HG02642 (cell line): ENCODE results near the gene EDC4.
"Not testable (repeated sequence)": the region's sequence is repeated elsewhere in the genome, so short reads cannot be mapped to it uniquely, and the experiment has no call there.

Source experiments
- ATAC-seq: cut with Tn5 transposase; IDR thresholded peaks from one replicate; pipeline ENCODE4 v1.9.1; 2021; ENCODE audit warnings: mild to moderate bottlenecking; ENCODE audit not compliant: unreplicated experiment, poor library complexity

Gene EDC4

DNA sequence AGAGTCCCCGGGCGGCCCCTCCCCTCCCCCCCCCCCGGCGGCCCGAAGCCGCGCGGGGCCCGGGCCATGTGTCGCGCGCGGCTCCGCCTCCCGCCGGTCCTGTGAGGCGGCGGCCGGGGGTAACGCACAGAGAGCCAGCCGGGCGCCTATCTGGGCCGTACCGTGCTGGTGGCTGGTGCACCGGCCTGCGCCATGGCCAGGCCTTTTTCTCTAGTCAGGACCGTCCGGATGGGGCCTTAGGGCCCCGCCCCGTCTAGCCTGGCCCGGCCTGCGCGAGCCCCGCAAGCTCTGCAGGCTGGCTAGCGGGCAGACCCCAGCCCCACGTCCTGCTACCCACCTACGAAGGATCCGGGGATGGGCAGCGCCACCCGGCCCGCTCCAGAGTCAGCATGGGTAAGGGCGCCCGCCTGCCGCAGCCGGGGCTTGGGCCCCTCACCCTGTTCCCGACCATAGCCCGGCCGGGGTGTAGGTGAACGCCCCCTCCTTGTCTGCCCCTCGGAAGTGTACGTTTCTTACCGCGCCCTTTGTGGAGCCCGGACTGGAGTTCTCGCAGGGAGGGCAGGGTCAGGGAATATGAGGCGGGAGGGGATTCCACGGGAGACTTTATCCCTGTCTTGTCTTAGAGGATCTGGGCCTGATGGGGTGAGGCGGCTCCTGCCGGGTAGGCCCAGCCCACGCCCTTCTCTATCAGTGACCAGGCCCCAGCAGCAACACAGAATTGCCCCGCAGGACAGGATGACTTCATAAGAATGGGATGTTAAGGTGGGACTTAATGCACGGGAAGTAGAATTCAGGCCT lies 25.6 kb upstream of the EDC4 start, which contains the start of gene CENPT:
Gene CENPT (minus strand): TSS at position 630 of the 798 bp plus-strand sequence. CDS start 13,834 bp downstream, outside the sequence.
- ATAC-seq = peak; percentile 43

- ATAC-seq = no peak
Observed at GRCh38 chr16:67848118-67848517, 24.7 kb upstream of the EDC4 start.

- no peak for ATAC-seq
Observed at GRCh38 chr16:67853670-67854069, 19.2 kb upstream of the EDC4 start.

- no peak for ATAC-seq
Observed at GRCh38 chr16:67855789-67856188, 17.1 kb upstream of the EDC4 start.

DNA sequence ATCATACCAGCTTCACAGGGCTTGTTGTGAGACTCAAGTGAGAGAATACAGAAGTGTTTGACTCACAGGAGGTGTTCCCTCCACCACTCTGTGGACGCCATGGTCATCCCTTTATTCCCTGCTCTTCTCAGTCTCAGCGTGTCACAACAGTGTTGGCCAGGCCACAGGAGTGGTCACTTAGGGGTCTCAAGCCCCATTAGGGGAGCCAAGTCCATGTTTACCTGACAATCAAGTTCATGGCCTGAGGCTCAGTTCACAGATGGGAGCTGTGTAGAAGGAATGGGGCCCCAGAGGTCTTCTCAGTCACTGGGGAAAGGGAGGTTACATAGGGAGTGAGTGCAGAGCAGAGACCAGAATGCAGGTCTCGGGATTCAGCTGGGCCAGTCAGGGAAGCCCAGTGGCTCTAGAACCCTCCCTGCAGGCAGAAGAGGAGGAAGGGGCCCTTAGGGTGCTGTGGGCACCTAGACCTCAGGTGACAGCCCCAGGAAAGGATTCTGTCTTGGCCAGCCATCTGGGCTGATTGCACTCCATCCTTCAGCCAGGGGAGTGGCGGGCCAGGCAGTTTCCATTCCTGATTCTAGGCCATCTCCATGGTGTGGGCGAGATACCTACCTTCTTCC lies 15.8 kb upstream of the EDC4 start:
- ATAC-seq = no peak

DNA sequence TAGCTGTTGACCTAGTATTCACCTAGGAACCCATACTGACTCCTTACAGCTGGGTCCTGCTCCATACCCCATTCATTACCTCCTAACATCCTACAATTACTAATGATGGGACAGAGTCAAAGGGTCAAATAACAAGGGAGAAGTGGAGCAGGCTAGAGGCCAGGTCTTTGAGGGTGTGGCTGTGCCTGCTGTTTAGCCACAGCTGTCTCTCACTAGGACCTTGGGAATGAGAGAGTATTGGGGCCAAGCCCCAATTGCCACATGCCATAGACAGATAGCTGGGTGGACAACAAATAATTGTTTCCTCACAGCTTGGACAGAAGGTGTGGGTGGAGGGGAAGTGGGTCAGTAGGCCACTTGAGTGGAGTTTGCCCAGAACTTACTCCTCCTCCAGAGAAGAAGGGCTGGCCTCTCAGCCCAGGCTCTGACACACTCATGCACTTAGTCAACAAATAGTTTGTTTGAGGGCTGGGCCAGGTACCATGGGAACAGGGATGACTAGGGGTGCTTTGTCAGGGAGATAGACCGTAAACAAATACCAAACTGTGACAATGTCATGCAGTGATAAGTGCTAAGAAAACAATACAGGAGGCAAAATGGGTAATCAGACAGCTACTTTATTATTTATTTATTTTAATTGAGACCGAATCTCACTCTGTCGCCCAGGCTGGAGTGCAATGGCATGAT lies 15.2 kb upstream of the EDC4 start:
- no peak for ATAC-seq

- no peak for ATAC-seq
Observed at GRCh38 chr16:67858500-67858899, 14.4 kb upstream of the EDC4 start.

DNA sequence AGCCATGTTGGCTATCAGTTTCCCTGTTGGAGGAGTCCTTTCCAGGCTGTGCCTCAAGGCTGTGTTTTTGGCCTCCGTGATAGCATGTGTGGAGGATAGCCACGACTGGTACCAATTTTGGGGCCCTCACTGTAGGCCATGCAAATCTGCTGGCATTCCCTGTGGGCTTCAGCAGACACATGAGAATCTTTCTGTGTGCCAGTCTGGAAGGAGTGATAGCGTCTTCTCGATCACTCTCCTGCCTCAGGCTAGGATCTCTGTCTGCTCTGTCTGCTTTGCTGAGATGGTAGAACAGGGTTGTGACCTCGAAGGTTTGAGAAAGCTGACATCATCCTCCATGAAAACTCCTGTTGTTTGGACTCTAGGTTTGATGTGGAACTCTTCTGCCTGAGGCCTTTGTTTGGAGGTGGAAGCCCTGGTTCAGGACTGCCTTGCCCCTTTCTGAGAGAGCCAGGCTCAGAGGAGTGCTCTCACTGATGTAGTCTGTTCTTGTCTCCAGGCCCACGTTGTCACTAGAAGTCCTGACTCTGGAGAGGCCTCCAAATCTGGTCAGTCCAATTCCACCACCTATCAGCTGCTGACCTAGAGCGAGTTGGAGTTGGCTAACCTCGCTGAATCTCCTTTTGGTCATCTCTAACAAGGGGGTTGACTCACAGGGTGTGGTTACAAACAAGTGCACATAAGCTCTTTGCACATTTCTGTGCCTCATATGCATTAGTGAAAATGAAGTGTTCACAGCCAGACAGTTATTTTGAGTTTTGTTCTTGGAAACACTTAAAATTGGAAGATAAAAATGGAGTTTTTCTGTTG lies 12.1 kb upstream of the EDC4 start:
- no peak for ATAC-seq

- no peak for ATAC-seq
Observed at GRCh38 chr16:67861877-67862276, 11.0 kb upstream of the EDC4 start.

DNA sequence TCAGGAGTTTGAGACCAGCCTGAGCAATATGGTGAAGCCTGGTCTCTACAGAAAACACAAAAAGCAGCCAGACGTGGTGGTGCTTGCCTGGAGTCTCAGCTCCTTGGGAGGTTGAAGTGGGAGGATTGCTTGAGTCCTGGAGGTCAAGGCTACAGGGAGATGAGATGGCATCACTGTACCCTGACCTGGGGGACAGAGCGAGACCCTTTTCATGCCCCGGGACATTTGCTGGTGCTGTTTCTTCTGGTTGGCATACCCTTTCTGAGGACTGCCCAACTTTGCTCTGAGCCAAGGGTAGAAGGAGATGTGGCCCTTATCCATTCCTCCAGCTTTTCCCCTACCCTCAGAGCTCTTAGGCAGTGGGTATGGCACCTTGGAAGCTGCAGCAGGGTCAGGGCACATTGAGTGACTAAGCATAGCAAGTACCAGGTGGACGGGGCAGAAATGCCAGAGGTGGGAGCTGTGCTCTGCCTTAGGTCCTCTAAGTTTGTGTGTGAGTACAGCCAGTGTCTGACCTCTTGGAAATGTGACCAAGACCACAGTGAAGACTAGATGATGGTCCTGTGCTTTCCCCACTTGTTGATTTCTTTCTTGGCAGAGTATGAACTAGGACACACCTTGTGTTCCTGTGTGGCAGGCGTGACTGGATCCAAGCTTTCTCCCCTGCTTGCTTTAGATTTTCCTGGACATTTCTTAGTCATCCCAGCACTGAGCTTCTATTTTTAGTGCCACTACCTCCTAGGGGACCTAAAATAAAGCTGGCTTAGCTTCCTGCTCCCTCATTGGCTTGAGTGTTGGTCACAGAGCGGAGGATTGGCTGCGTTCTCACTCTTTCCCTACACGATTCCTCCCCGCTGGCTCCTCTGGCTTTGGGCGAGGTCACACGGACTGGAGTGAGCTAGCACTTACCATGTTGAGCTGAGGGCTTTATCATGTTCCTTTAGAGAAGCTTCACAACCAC lies 9.9 kb upstream of the EDC4 start:
- no peak for ATAC-seq

- ATAC-seq = not testable (repeated sequence)
Observed at GRCh38 chr16:67864044-67864443, 8.8 kb upstream of the EDC4 start.

DNA sequence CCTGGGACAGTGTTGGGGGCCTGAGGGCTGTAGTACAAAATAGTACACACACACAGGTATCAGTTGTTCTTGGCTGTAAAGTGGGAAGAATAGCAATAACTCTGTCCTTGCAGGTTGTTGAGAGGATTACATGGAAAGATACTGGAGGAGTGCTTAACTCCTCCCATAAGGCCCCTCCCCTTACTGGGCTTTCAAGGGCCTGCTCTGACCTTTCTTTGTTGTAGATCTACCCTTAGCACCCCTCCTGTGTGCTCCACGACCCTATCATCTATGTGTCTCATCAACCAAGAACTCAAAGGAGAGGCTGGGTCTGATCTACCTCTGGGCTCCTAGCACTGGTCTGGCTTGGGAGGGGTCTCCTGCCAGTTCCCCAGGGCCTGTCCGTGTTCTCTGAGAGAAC lies 8.3 kb upstream of the EDC4 start:
- no peak for ATAC-seq

- no peak for ATAC-seq
Observed at GRCh38 chr16:67865318-67865717, 7.5 kb upstream of the EDC4 start.

GRCh38 chr16:67868290-67868689 lies 4.6 kb upstream of the EDC4 start:
- ATAC-seq = no peak

GRCh38 chr16:67869653-67870052 lies 3.2 kb upstream of the EDC4 start:
- no peak for ATAC-seq

- no peak for ATAC-seq
Observed at GRCh38 chr16:67871256-67871655, 1.6 kb upstream of the EDC4 start.

- ATAC-seq = no peak
Observed at GRCh38 chr16:67872131-67872630, 671 bp upstream of the EDC4 start.

GRCh38 chr16:67873435-67874370 lies 851 bp downstream of the EDC4 start:
- peak; percentile 30 for ATAC-seq
